Kidney epithelial cell (primary cell): Measurements from ENCODE around the gene MRPL43. TPM values are rescaled to one million over a fixed set of nuclear protein-coding genes. Genes with fewer than 3 reads are reported as not detected.

Experiments used
- DNase-seq: peaks from one replicate; pipeline ENCODE4 v3.0.0-alpha.2; 2010; ENCODE audit warnings: low read depth
- H3K27me3 ChIP-seq: 2 replicates; pipeline ENCODE4 v1.6.0; 2011; ENCODE audit warnings: low read length; ENCODE audit not compliant: control insufficient read depth, insufficient read depth
- H3K36me3 ChIP-seq: 2 replicates; pipeline ENCODE4 v1.5.1; 2011; ENCODE audit warnings: low read length; ENCODE audit not compliant: control insufficient read depth, insufficient read depth
- H3K4me3 ChIP-seq: 2 replicates; pipeline ENCODE4 v1.5.1; 2011; ENCODE audit warnings: low read depth, mild to moderate bottlenecking, control low read depth, low read length
- CTCF ChIP-seq: IDR thresholded peaks from 2 replicates; pipeline ENCODE4 v1.5.1; 2011; ENCODE audit warnings: mild to moderate bottlenecking, moderate library complexity, low read length, control low read depth, inconsistent platforms; ENCODE audit not compliant: insufficient read depth, poor library complexity, severe bottlenecking
- total RNA-seq: library from RNA; depleted of rRNA; stranded (reverse); fragments of >200 nt; gene quantifications from 2 replicates; pipeline ENCODE4 v1.2.3, GENCODE V29; 2015

Gene MRPL43
- total RNA-seq, 1 donor from 2014 or later = 92.3 TPM

GRCh38 chr10:100965820-100966219 lies 21.5 kb downstream of the MRPL43 start:
- Histone ChIP-seq H3K27me3 (no peaks in the 10 kb centered on the region), H3K4me3 (no peak overlapping the region), H3K36me3 (peaks cover 3% of the 10 kb centered on the region)
- TF ChIP-seq CTCF = no peak
- no peak for DNase-seq

DNA sequence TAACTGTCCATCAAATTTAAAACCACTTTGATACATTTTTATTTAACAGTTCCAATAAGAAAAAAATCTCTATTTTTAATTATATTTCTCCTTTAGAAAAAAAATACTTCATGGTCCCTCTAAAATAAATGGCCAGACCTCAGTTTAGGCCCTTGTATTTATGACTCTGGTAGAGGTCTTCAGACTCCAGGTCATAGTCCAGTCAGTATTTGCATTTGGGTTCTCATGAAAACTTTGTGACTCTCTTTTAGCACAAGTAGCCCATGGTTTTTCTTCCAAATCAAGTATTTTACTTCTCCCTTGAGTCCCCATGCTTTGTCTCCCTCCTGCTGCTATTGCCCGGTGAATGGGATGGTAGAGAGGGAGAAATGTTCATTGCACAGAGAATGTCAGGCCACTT lies 23.5 kb downstream of the MRPL43 start:
- TF ChIP-seq CTCF = no peak
- H3K36me3 ChIP-seq = peaks cover 3% of the 10 kb centered on the region

GRCh38 chr10:100962351-100963080 lies 24.8 kb downstream of the MRPL43 start:
- TF ChIP-seq CTCF = no peak
- Histone ChIP-seq H3K4me3 (no peak overlapping the region), H3K27me3 (no peaks in the 10 kb centered on the region), H3K36me3 (peaks cover 3% of the 10 kb centered on the region)
- no peak for DNase-seq

More for the DNA sequence above, 23.5 kb downstream of the MRPL43 start:
- Histone ChIP-seq H3K27me3 (no peaks in the 10 kb centered on the region), H3K4me3 (no peak overlapping the region)
- no peak for DNase-seq

DNA sequence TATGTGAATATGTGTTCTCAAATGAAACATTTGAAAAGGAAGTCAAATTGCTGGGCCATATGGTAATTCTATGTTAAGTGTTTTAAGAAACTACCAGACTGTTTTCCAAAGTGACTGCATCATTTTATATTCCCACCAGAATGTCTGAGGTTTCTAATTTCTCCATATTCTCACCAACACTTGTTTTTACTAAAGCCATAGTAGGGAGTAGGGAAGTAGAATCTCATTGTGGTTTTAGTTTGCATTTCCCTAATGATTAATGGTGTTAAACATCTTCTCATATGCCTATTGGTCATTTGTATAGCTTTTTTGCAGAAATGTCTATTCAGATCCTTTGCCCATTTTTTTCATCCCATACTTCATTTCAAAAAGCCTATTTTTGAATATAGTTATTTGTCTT lies 27.0 kb downstream of the MRPL43 start:
- peaks cover 2% of the 10 kb centered on the region for H3K36me3 ChIP-seq
- no peak for DNase-seq
- H3K4me3 ChIP-seq = no peak overlapping the region
- H3K27me3 ChIP-seq = no peaks in the 10 kb centered on the region
- no peak for TF ChIP-seq CTCF

GRCh38 chr10:100948916-100949315 lies 38.4 kb downstream of the MRPL43 start:
- no peaks in the 10 kb centered on the region for H3K36me3 ChIP-seq
- no peak overlapping the region for H3K4me3 ChIP-seq
- no peak for TF ChIP-seq CTCF
- H3K27me3 ChIP-seq = no peaks in the 10 kb centered on the region
- no peak for DNase-seq

DNA sequence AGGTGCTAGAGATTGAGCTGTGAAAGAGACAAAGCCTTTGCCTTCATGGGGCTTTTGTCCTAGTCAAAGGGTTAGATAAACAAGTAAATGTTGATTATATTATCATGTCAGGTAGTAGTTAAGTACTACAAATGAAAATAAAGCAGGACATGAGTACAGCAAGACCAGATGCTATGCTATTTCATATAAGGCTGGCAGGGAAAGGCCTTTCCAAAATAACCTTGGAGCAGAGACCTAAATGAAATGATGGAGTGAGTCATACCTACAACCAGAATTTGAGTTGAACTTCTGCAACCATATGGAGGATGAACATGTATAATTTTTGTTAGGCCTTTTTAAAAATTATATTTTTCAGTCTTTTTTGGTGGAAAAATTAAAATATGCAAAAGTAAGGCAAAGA lies 41.5 kb downstream of the MRPL43 start:
- no peak for TF ChIP-seq CTCF
- H3K36me3 ChIP-seq = no peaks in the 10 kb centered on the region
- no peak for DNase-seq
- no peaks in the 10 kb centered on the region for H3K27me3 ChIP-seq
- H3K4me3 ChIP-seq = no peak overlapping the region
